NCI-H1105 treated with DMSO at 0.1 percent for 48 hours (cell line): Measurements from ENCODE around the gene HS3ST2.
A peak's percentile ranks its signal among the peaks of the same experiment; 100 is the strongest.
"Not testable (repeated sequence)": the region's sequence is repeated elsewhere in the genome, so short reads cannot be mapped to it uniquely, and the experiment has no call there.

Experiments used
- DNase-seq: peaks from one replicate; lab custom pipeline; 2025; lab: John Stamatoyannopoulos, UW

Gene HS3ST2

DNA sequence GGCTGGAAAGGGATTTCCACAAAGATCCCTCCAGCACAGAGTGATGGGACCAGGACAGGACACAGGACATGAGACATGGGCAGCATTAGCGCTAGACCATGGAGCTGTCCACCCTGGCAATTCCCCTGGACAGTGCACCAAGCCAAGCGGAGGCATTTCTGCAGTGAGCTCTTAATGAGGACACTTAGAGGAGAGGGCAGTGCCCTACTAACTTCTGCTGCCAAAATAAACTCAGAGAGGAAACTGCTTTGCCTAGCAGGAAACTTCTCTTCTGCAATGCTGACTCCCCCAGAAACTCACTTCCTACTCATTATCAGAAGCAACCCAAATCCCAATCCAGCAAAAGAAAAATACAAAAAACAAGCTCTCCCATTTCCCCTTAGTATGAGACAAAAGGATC, 119.2 kb downstream of the HS3ST2 start:
- no peak for DNase-seq

DNA sequence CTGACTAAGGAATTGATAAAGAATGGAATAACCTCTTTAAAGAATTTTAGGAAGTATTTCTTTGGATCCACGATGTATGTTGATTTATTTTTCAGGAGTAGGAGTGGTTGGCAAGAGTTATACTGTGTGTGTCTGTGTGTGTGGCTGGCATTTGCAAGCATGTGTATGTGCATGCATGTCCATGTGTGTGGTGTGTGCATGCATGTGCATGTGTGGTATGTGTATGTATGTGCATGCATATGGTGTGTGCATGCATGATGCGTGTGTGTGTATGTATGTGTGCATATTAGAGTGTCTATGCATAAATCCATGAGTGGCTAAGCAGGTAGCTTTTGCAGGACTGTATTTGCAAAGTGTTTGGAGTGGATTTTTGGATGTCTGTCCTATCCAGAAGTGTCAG, 120.8 kb downstream of the HS3ST2 start:
- DNase-seq = no peak

DNA sequence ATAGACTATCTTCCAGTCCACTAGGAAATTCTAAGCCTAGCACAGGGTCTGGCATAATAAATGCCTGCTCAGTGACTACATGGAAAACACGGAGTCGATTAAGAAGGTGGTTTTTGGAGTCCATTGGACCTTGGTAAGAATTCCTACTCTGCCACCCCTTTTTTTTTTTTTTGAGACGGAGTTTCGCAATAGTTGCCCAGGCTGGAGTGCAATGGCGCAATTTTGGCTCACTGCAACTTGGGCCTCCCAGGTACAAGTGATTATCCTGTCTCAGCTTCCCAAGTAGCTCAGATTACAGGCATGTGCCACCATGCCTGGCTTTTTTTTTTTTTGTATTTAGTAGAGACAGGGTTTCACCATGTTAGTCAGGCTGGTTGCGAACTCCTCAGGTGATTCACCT, 123.2 kb downstream of the HS3ST2 start:
- DNase-seq = no peak

DNA sequence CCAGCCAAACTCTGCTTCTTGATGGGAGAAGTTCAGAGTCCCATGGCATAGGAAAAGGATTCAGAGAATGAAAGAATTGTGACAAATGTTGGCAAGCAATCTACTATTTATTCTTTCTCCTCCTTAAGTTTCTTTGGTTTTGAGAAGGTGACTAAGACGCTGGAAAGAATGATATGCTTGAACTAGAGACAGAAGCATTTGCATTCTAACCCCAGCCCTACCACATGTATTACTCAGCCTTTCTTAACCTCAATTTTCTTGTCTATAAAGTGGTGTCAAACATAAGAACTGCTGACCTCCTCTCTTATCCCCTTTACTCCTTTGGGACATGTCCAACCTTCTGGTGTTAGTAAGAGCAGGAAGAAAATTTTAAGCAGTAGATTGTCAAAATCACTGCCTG, 124.7 kb downstream of the HS3ST2 start:
- no peak for DNase-seq

DNA sequence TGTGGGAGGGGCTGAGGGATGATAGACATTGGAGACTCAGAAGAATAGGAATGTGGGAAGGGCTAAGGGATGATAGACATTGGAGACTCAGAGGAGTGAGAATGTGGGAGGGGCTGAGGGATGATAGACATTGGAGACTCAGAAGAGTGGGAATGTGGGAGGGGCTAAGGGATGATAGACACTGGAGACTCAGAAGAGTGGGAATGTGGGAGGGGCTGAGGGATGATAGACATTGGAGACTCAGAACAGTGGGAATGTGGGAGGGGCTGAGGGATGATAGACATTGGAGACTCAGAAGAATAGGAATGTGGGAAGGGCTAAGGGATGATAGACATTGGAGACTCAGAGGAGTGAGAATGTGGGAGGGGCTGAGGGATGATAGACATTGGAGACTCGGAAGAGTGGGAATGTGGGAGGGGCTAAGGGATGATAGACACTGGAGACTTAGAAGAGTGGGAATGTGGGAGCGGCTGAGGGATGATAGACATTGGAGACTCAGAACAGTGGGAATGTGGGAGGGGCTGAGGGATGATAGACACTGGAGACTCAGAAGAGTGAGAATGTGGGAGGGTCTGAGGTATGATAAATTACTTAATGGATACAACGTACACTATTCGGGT, 125.9 kb downstream of the HS3ST2 start:
- not testable (repeated sequence) for DNase-seq

DNA sequence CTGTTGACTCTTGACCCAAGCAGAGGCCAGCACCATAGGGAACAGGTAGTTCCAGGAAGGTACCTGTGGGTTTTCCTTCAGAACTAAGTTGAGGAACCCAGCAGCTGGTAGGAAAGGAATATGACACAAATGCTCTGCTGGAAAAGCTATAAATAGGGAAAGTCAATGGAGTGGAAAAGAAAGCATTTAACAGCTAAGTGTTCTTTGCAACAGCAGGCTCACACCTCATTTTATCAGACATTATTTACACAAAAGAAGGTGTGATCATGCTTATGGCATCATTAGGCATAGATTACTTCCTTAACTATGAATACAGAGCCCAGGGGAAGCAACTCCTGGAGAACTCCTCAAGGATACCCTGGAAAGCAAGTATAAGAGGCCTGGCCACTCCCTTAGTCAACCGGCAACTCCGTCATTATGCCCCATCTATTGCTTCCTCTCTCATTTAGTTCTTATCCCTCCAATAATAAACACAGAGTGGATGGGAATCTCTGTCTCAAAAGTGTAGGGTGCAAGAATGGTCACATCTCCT, 128.1 kb downstream of the HS3ST2 start:
- DNase-seq = no peak

DNA sequence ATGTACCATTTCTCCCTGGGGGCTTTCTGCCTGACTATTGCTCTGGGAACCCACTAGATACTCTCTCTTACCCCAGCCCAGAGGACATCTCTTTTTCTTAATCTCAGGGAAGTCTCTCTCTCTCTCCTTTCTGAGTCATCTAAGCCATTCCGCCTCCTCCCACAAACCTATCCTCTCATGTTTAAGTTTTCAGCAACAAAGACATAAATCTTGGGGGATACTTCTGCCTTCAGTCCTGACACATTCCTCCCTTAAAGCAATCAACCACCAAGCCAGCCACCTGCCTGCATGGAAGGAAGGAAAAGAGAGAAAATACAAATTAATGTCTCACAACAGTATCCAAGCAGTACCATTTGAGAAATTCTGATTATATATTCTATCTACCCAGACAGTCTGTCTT, 128.8 kb downstream of the HS3ST2 start:
- DNase-seq = no peak

DNA sequence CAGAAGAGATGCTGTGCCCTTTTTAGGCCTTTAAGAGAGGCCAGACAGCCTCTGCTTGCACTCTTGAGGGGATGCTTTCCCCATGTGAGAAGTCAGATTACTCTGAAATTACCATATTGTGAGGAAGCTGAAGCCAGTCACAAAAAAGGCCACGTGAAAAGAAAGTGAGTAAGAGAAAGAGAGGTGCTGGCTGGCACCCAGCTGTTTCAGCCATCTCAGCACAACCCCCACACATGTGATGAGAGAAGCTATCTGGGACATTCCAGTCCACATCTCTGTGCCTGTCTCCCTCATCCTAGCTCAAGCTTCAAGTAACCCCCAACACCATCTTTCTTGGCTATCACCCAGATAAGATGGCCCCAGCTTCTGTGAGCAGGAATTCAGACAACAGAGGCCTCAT, 131.4 kb downstream of the HS3ST2 start:
- no peak for DNase-seq

DNA sequence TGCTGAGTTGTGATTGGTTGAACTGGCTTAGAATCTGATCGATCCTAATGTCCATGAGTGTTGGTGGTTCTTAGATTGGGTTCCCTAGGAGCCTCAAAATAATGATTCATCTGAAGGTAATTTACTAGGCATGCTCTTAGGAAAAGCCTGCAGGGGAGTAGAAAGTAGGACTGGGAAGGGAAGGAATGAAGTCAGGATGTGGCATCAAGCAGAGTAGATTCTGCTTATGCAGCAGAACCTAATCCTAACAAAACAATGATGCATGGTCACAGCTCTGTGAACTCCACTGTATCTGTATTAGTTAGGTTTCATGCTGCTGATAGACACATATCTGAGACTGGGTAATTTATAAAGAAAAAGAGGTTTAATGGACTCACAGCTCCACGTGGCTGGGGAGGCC, 132.5 kb downstream of the HS3ST2 start:
- no peak for DNase-seq

DNA sequence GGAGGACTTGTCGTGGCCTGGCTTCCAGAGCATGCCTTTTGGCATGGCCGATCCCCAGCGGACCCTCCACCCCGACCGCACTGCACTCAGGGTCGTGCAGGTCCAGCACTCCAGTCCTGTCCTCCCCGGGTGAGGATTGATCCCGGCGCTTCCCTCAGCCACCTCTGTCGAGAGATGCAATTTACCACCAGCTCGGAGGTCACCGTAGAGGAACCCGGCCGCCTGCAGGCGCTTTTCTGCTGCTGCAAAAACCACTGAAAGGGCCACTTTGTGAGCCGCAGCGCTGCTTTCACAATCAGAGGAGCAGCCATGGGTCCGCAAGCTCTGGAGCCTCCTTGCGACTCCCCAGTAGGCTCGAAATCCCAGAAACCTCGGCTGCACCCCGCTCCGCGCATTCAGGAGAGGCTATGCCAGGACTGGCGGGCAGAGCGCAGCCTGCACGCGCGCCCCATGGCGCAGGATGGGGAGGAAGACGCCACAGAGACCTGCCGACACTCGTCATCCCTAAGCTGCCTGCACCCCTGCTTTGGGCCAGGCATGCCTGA, 134.2 kb downstream of the HS3ST2 start:
- no peak for DNase-seq

DNA sequence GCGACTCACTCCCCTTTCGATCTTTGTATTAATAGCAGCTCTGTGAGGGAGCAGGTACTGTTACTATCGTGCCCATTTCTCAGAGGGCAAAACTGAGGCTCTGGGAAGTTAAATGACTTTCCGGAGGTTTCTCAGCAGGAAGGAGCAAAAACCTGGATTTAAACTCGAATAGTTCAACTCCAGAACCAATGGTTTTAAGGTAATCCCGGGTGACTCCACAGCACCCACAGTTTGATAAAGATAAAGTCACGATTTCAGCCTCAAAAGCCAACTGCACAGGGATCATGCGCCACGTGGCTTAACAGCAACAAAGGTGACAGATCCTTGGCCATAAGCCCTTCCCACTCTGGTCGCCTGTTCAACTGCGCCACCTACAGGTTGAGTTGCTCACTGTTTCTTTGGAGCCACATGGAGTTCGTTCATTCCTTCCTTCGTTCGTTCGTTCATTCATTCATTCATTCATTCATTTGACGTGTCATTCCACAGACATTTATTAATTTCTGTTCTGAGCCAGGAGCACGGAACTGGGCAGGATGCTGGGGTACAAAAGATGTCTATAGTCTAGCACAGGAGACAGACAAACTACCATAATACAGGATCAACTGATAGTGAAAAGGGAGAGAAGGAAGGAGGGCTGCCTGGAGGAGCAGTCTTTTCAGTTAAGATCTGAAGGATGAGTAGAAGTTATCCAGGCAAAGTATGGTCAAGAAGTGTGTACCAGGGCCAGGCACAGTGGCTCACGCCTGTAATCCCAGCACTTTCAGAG, 134.8 kb downstream of the HS3ST2 start:
- peak; percentile 21 for DNase-seq

DNA sequence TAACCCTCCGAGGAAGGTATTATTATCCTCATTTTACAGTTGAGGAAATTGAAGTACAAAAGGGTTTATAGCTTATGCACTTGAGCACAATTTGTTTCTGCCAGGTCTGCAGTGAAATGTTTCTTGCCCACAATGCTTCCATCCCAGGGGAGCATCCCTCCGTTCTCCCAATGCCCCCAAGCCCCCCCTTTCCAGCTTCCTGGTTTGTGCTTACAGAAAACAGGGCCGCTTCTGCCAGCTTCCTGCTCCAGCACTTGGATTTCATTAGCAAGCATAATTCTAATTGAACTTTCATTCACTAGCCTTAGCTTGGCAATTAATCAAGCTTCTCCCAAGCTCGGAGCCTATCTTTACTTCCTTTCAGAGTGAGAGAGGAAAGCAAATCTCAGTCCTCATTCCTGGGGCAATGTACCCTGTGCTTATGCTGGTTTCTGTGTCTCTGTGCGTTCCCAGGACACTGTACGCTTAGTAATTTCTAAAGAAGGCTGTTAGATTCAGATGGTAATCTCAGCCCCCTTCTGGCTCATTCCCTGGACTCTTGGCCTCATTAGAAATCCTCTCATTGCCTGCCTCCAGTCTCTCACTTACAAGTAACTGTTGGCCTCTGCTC, 141.6 kb downstream of the HS3ST2 start:
- no peak for DNase-seq

DNA sequence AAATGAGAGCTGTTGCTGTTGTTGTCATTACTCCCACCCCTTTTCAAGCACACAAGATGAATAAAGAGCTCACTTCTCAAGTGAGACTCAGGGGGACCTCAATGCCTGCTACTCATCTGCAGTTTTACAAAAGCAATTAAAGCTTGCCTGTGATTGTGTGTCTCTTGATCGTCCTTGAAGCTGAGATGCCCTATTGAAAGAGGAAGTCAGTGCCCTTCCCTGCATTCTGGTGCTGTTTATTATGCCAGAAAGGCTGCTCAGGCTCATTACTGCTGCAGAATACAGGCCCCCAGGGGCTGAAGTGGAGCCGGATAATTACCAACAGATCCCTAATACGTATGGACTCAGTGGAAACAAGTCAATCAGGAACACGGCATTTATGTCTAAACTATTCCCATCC, 147.2 kb downstream of the HS3ST2 start:
- no peak for DNase-seq

DNA sequence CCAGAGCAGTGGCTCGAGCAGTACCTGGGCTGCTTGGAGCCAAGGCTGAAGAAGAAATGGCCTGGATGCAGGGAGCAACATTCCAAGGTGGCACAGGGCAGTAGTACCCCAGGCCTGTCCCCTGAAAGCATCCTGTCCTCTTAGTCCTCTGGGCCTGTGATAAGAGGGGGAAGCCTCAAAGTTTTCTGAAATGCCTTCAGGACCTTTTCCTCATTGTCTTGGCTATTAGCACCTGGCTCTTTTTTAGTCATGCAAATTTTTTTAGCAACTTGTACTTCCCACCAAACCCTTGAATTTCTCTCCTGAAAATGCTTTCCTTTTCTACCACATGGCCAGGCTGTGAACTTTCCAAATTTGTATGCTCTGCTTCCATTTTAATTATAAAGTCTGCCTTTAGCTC, 148.9 kb downstream of the HS3ST2 start:
- no peak for DNase-seq
